Mucosa of rectum (tissue), 2 donors: Measurements from ENCODE around the gene TMEM100.

ENCODE experiments used
- H3K27ac ChIP-seq, 2 donors: one replicate each; pipeline ENCODE4 v1.7.0; 2013; ENCODE audit warnings: inconsistent platforms in 2 of 2, low read depth in 2 of 2, low read length in 2 of 2
- H3K27me3 ChIP-seq, 2 donors: one replicate each; pipeline ENCODE4 v1.7.0; 2013; ENCODE audit warnings: low read length in 2 of 2; ENCODE audit not compliant: control insufficient read depth in 2 of 2, insufficient read depth in 2 of 2
- H3K36me3 ChIP-seq, 2 donors: one replicate each; pipeline ENCODE4 v1.7.0; 2013; ENCODE audit warnings: low read length in 2 of 2; ENCODE audit not compliant: control insufficient read depth in 2 of 2, insufficient read depth in 2 of 2
- H3K4me1 ChIP-seq, 2 donors: one replicate each; pipeline ENCODE4 v1.7.0; 2013; ENCODE audit warnings: low read length in 2 of 2, mild to moderate bottlenecking in 1 of 2; ENCODE audit not compliant: control insufficient read depth in 2 of 2, insufficient read depth in 2 of 2
- H3K4me3 ChIP-seq, 2 donors: one replicate each; pipeline ENCODE4 v1.7.0; 2013; ENCODE audit warnings: low read length in 2 of 2
- H3K9ac ChIP-seq, 2 donors: one replicate each; pipeline ENCODE4 v1.7.0; 2013; ENCODE audit warnings: low read length in 2 of 2, low read depth in 1 of 2, mild to moderate bottlenecking in 1 of 2
- H3K9me3 ChIP-seq, 2 donors: one replicate each; pipeline ENCODE4 v1.7.0; 2013; ENCODE audit warnings: low read length in 2 of 2; ENCODE audit not compliant: control insufficient read depth in 2 of 2
- donor health status: healthy.
- donor health status: Normal muscosa, but diverticular disease.

TMEM100 gene, protein sequence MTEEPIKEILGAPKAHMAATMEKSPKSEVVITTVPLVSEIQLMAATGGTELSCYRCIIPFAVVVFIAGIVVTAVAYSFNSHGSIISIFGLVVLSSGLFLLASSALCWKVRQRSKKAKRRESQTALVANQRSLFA

DNA sequence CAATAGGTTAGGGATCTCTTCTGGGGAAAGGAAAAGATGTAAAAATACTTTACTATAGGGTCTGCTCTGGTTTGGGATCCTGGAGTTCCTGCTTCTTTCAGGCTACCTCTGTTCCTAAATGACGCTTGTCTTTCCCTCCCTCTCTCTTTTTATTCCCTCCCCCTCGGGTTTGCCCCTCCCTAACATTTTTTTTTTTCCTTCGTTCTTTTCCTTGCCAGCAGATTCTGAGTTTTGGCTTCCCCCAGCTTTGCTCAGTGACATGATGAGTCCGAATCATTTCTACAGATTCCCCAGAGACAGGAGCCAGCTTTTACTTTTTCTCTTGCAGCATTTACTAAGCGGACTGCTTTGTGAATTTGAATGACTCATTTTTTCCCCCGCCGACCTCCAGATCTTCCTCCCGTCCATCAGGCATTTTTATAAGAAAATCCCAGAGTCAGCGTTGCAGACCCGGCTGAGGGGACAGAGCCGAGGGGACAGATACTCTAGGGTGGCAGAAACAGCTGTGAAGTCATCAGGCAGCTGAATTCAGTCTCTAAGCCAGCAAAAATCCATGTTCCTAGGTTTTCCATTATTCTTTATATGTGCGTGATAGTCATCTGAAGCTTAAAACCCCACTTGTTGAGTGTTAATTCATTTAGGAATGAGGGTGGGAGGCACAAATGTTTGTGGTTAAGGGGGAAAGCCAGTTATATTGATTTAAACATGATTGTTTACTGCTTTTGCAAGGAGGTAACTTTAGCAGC is at the start of gene TMEM100:
TMEM100 (minus strand) TSS at position 123 of the 746 bp plus-strand sequence. CDS start 1,794 bp downstream, outside the sequence.
- no peaks in the 10 kb centered on the region for H3K36me3 ChIP-seq
- H3K27me3 ChIP-seq, result no peaks in the 10 kb centered on the region
- H3K4me1 ChIP-seq, result no peaks in the 10 kb centered on the region
- H3K9ac ChIP-seq, result peak within 1 kb of the TSS; percentile 21 to 52
- H3K4me3 ChIP-seq, result peak within 1 kb of the TSS; percentile 8 to 56
- peak within 1 kb of the TSS; percentile 43 to 45 for H3K27ac ChIP-seq
- H3K9me3 ChIP-seq, result no peaks in the 10 kb centered on the region

DNA sequence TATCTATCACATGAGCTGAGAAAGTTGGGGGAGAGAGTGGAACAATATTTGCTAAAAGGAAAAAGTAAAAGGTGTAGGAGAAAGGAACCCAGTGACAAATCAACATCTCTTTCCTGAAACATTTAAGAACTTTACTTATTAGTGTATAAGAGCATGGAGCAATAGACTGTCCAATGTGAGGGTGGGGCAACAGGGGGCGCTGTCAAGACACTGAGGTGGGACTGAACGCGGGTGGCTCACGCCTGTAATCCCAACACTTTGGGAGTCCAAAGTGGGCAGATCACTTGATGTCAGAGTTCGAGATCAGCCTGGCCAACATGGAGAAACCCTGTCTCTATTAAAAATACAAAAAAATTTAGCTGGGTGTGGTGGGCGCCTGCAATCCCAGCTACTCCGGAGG is 49.4 kb upstream of the TMEM100 start:
- Histone ChIP-seq H3K4me1 (no peaks in the 10 kb centered on the region), H3K27ac (no peak overlapping the region), H3K36me3 (peaks cover 47% of the 10 kb centered on the region in 2 donors), H3K27me3 (no peaks in the 10 kb centered on the region), H3K9me3 (no peaks in the 10 kb centered on the region), H3K4me3 (no peak overlapping the region), H3K9ac (no peak overlapping the region)

DNA sequence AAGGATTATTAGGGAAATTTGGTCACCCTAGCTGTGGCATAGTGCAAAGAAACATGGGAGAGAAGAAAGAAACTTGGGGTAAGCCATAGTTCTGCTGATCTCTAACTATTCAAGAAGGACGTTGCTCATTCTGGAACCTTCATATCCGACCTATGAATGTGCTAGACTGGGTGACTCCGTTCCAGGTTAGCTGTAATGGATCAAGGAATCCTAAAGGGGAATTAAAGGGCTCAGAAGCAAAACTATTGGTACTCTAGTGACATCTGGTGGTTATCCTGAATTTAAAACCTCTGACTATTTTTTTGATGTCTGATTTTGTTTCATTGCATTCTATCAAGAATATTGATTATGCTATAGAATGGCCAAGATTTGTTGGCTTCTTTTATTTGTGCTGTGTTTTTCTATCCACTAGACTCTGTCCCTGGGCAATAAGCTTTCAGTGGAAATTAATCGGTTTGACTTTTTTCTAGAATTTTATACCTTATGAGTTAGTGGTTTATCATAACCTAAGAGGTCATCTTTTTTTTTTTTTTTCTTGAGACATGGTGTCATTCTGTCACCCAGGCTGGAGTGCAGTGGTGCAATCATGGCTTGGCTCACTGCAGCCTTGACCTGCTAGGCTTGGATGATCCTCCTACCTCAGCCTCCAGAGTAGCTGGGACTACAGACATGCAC is 47.7 kb upstream of the TMEM100 start:
- Histone ChIP-seq H3K9ac (no peak overlapping the region), H3K4me3 (no peak overlapping the region), H3K4me1 (no peaks in the 10 kb centered on the region), H3K27ac (no peak overlapping the region), H3K27me3 (no peaks in the 10 kb centered on the region), H3K36me3 (peaks cover 33 to 36% of the 10 kb centered on the region in 2 donors), H3K9me3 (no peaks in the 10 kb centered on the region)

DNA sequence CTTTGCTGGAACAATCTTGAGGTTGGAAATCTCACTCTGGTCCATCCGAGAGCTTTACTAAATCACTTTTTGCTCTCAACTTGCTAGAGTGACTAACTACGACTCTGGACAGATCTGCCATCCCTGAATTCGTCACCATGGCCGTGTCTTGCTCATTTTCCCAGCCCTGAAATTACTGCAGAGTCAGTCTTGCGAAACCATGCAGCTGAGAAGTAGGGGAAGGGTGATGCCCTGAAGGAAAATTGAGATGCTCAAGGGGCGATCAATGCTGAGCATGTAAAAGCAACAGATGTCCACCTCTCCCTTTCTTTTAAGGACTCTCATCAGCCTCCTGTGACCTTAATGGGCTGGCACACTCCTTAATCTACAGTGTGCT is 46.9 kb upstream of the TMEM100 start:
- no peak overlapping the region for H3K27ac ChIP-seq
- no peaks in the 10 kb centered on the region for H3K27me3 ChIP-seq
- no peak overlapping the region for H3K9ac ChIP-seq
- no peak overlapping the region for H3K4me3 ChIP-seq
- no peaks in the 10 kb centered on the region for H3K4me1 ChIP-seq
- peaks cover 31 to 33% of the 10 kb centered on the region in 2 donors for H3K36me3 ChIP-seq
- H3K9me3 ChIP-seq, result no peaks in the 10 kb centered on the region

DNA sequence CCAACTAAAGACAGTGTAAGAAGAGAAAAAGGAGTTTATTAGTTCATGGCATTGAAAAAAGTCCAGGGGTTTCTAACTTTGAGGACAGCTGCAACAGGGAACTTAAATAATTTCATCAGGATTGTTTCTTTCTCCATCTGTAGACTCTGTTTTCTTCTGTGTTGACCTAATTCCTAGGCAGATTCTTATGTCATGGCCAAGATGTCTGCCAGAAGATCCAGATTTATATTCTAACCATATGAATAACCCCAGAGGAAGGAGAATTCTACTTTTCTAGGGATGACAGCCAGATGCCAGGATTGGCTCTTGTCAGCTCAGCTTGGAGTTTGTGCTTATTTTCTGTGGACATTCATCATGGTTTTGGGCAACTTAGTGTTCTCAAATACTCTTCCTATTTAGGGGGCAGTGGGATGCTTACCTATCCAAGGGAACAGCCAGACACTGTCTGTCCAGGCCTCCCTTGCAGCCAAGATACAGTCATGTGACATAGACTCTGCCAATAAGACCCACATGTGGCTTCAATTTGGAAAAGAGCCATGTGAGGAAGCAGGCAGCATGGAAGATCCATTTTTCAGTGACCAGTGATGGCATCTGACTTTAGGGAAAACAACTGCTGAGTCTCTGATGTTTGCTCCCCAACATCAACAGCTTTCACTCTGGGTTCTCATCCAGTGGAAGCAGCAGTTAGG is 46.4 kb upstream of the TMEM100 start:
- no peaks in the 10 kb centered on the region for H3K4me1 ChIP-seq
- no peak overlapping the region for H3K4me3 ChIP-seq
- no peaks in the 10 kb centered on the region for H3K27me3 ChIP-seq
- no peak overlapping the region for H3K27ac ChIP-seq
- peaks cover 29 to 33% of the 10 kb centered on the region in 2 donors for H3K36me3 ChIP-seq
- H3K9me3 ChIP-seq, result no peaks in the 10 kb centered on the region
- H3K9ac ChIP-seq, result no peak overlapping the region

DNA sequence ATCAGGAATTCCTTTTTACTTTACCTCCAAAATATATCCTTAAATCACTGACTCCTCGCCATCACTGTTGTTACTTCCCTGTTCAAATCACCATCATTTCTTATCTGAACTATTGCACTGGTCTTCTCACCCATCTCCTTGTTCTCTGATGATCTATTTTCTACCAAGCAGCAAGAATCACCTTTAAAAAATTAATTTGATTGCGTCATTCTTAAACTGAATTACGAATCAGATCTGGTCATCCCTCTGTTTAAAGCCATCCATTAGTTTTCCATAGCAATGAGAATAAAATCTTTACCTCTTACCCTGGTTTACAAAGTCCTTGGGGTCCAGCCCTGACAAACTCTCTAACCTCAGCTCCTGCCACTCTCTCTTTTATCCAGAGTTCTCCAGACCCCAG is 42.8 kb upstream of the TMEM100 start:
- H3K36me3 ChIP-seq, result peaks cover 3 to 4% of the 10 kb centered on the region in 2 donors
- H3K27me3 ChIP-seq, result no peaks in the 10 kb centered on the region
- no peak overlapping the region for H3K27ac ChIP-seq
- no peak overlapping the region for H3K4me3 ChIP-seq
- H3K9ac ChIP-seq, result no peak overlapping the region
- no peaks in the 10 kb centered on the region for H3K9me3 ChIP-seq
- H3K4me1 ChIP-seq, result no peaks in the 10 kb centered on the region

DNA sequence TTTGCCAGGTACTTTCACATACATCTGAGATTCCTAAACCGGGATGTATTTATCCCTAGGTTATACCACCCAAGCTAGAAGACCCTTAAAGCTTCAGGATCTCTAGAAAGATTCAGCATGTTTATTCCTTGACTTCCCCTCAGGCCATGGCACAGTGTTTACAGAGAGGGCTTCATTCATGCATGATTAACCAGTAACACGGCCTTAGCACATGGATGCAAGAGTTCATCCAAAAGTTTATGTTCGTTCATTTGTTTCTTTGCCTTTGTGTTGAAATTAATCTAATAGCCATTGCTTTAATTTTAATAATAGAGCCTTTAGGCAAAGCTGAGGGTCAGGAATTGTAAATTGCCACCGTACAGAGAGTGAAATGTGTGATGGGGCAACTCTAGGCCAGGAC is 41.9 kb upstream of the TMEM100 start:
- no peaks in the 10 kb centered on the region for H3K27me3 ChIP-seq
- no peak overlapping the region for H3K27ac ChIP-seq
- H3K36me3 ChIP-seq, result peaks cover 3 to 4% of the 10 kb centered on the region in 2 donors
- no peak overlapping the region for H3K9ac ChIP-seq
- H3K4me3 ChIP-seq, result no peak overlapping the region
- H3K9me3 ChIP-seq, result no peaks in the 10 kb centered on the region
- no peaks in the 10 kb centered on the region for H3K4me1 ChIP-seq

DNA sequence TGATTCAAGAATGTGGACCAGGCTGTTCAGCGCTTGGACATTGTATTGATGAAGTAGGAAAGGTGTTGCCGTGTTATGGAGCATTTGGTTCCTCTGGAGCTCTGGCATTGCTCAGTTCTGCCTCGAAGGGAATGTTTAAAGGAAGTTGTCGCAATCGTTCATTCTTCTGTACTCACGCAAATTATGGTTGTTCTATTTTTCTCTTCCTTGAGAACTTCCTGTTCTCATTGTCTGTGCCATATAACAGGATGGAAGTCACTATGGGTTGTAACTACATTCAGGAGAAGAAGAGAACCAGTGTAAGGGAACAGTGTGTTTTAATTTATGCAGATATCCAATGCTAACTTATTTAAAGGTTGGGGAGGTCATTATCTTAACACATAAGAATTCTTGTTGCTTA is 41.2 kb upstream of the TMEM100 start:
- Histone ChIP-seq H3K27me3 (no peaks in the 10 kb centered on the region), H3K27ac (no peak overlapping the region), H3K4me1 (no peaks in the 10 kb centered on the region), H3K9ac (no peak overlapping the region), H3K9me3 (no peaks in the 10 kb centered on the region), H3K4me3 (no peak overlapping the region), H3K36me3 (peaks cover 0 to 4% of the 10 kb centered on the region in 2 donors)

DNA sequence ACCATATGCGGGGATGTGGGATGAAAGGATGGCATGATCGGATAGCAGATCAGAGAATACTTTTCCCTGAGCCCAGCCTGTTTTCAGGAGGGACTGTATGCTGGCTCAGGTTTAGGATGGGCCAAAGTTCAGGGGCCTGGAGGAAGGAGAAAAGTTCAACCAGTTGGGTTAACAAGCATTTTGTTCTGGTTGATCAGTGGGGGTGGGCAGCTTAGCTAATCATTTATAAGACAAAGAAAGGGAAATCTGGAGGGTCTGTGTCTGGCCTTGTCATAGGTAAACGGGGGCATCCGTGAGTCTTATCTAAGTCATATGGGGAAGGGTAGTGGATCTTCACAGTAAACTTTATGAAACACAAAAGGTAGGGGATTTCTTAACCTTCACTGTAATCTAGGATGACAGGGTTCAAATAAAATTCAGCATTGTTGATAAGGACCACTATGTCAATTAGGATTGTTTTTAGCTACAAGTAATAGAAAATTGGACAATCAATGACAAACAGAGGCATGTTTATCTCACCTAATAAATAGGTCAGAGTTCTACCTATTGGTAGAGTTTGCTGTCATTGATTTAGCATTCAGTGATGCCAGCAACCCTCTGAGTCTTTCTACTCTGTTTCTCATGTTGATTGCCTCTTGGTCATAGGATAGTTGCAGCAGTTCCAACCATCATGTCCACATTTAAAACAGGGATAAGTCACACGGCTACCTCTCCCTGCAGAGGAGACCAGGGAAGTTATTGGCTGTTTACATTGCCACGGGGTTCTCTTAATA is 39.6 kb upstream of the TMEM100 start:
- Histone ChIP-seq H3K4me3 (no peak overlapping the region), H3K27me3 (no peaks in the 10 kb centered on the region), H3K27ac (no peak overlapping the region), H3K9ac (no peak overlapping the region), H3K4me1 (no peaks in the 10 kb centered on the region), H3K9me3 (no peaks in the 10 kb centered on the region), H3K36me3 (no peaks in the 10 kb centered on the region)
